ENCODE results near the gene PABPN1. TPM values are rescaled to one million over a fixed set of nuclear protein-coding genes. Genes with fewer than 3 reads are reported as not detected.

PABPN1 gene
- total RNA-seq, 1 donor from 2014 or later, result 134 TPM

DNA sequence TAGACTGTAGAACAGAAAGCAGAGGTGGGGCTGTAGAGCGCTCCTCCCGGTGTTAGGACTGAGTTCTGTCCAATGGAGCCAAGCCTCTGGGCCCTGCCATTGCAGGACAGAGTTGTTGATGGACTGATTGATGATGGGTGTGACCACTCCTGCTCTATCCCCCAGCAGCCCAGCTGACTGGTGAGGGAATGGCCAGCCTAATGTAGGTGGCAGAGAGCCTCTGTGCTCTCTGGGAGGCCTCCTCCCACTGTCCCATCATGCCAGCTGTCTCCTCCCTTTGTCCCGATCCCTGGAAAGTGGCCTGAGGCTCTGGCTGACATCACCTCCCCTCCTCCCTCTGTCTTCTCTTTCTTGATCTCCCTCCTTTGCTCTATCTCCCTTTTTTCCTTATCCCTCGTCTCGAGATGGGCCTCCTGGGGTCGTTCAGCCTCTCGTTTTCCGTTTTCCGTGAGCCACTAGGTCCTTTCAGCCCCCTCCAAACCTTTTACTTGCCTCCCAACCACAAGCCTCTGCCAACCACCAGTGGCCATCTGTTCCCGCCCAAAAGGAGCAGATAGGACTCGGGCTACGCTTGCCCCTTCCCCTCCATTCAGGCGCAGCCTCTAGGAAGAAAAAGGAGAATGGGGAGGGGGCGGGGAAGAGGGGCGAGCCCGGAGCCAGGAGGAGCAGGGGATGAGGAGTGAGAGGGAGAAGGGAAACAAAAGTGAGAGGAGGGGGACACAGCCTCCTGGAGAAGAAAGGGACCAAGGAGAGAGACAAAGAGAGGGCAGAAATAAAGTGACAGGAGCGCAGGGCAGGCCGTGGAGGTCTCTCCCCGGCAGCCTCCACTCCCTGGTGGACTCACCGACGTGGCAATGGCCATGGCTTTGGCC lies 43.1 kb downstream of the PABPN1 start:
- DNase-seq (ENCODE audit: low read depth), result no peak
- Histone ChIP-seq H3K36me3 (ENCODE audit: control insufficient read depth, insufficient read depth, low read length) (peaks cover 8% of the 10 kb centered on the region), H3K4me3 (ENCODE audit: low read depth, low read length) (peak overlapping the region; percentile 52), H3K27me3 (ENCODE audit: control insufficient read depth, insufficient read depth, low read length) (no peaks in the 10 kb centered on the region)
- TF ChIP-seq, protein P1, sequence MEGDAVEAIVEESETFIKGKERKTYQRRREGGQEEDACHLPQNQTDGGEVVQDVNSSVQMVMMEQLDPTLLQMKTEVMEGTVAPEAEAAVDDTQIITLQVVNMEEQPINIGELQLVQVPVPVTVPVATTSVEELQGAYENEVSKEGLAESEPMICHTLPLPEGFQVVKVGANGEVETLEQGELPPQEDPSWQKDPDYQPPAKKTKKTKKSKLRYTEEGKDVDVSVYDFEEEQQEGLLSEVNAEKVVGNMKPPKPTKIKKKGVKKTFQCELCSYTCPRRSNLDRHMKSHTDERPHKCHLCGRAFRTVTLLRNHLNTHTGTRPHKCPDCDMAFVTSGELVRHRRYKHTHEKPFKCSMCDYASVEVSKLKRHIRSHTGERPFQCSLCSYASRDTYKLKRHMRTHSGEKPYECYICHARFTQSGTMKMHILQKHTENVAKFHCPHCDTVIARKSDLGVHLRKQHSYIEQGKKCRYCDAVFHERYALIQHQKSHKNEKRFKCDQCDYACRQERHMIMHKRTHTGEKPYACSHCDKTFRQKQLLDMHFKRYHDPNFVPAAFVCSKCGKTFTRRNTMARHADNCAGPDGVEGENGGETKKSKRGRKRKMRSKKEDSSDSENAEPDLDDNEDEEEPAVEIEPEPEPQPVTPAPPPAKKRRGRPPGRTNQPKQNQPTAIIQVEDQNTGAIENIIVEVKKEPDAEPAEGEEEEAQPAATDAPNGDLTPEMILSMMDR (IDR thresholded peaks at IDR 0.05; ENCODE audit: insufficient read depth, low read length, severe bottlenecking), result no peak
- FAIRE-seq, result no peak

DNA sequence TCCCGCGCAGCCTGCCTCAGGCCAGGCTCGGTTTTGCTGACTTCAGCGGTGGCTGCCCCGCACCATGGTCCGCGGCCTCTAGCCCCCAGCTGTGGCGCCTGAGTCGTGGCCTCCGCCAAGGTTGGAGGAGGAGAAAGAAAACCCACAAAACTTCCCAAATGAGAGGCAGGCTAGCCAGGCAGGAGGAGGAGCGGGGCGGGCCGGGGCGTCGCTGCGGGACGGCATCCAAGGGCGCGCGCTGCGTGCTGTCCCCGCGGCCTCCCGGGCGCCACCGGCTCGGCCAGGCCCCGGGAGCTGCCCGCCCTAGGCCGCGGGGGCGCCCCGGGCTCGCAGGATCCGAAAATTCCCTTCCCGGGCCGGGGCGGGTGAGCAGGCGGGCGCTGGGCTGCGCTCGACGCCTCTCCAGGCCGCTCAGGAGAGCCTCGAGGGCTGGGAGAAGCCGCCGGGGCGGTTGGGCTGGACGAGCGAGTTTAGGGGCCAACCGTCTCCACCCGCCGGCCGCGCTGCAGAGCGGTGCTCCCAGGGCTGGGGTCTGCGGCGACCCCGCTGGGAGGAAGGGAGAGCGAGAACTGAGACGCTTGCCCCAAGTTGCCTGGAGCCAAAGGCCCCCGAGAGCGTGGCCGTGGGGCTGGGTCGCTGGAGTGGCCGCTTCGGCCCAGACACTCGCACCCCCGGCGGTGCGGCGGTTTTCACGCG lies 43.9 kb downstream of the PABPN1 start, which contains the start of gene EFS:
TSS of gene EFS (minus strand) at position 137 of the 696 bp plus-strand sequence. CDS start 147 bp downstream, outside the sequence.
- H3K4me3 ChIP-seq (ENCODE audit: low read depth, low read length), result peak within 1 kb of the TSS; percentile 52
- peak; percentile 18 for DNase-seq (ENCODE audit: low read depth)
- no peaks in the 10 kb centered on the region for H3K27me3 ChIP-seq (ENCODE audit: control insufficient read depth, insufficient read depth, low read length)
- peaks cover 3% of the 10 kb centered on the region for H3K36me3 ChIP-seq (ENCODE audit: control insufficient read depth, insufficient read depth, low read length)
- no peak for FAIRE-seq
- TF ChIP-seq, protein P1 (IDR thresholded peaks at IDR 0.05; ENCODE audit: insufficient read depth, low read length, severe bottlenecking), result no peak

DNA sequence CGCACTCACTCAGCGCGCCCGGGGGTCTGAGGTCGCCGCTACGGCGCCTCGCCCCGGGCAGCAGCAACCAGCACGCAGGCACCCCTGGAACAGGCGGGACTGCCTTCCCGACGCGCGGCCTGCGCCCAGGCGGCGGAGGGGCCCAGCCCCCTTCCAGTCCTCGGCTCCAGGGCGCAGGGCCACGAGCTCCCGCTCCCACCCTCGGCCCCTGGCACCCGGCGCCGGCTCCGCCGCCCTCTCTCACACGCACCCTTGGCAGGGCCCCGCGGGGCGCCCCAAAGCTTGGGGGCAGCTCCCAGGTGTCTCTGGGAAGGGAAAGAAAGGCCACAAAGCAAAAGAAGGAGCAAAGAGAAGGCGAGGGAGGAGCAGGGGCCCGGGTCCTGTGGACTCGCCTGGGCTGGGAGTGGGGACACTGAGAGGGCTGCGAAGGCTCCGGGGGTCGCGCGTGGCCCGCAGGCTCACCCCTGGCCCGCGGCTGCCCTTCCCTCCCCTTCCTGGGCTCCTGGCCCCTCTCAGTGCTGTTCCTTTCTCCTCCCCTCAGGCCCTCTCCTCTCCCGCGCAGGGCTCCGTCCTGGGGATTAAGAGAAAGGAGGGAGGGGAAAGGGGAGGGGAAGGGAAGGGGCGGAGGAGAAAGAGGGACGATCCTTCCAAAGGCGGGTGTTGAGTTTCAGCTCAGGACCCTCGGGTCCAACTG lies 44.6 kb downstream of the PABPN1 start:
- FAIRE-seq, result no peak
- TF ChIP-seq, protein P1 (IDR thresholded peaks at IDR 0.05; ENCODE audit: insufficient read depth, low read length, severe bottlenecking), result no peak
- peak overlapping the region; percentile 52 for H3K4me3 ChIP-seq (ENCODE audit: low read depth, low read length)
- no peaks in the 10 kb centered on the region for H3K36me3 ChIP-seq (ENCODE audit: control insufficient read depth, insufficient read depth, low read length)
- DNase-seq (ENCODE audit: low read depth), result peak; percentile 50
- H3K27me3 ChIP-seq (ENCODE audit: control insufficient read depth, insufficient read depth, low read length), result no peaks in the 10 kb centered on the region

DNA sequence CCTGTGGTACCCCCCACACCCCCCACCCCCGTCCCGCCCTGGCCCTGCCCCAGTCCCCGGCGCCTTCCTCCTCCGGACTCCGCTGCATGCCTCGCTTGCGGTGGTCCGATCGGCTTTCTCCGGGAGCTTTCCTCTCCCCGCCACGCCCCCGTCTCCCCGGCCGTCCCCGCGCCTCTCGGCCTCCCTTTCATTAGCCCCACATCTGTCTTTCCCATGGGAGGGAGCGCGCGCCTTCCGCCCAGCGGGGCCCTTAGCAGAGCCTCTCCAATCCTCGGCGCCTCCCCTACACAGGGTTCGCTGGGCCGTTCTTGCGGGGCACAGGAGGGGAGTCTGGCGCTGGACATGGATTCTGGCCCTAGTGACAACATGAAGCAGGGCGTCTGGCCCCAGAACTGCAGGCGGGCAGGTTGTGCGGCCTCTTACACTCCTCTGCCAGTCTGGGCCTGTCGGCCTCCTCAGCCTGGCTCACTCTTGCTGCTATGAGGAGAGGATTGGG lies 45.2 kb downstream of the PABPN1 start:
- Histone ChIP-seq H3K4me3 (ENCODE audit: low read depth, low read length) (peak overlapping the region; percentile 52), H3K36me3 (ENCODE audit: control insufficient read depth, insufficient read depth, low read length) (no peaks in the 10 kb centered on the region), H3K27me3 (ENCODE audit: control insufficient read depth, insufficient read depth, low read length) (no peaks in the 10 kb centered on the region)
- FAIRE-seq (no peak), DNase-seq (ENCODE audit: low read depth) (peak; percentile 71)
- TF ChIP-seq, protein P1 (IDR thresholded peaks at IDR 0.05; ENCODE audit: insufficient read depth, low read length, severe bottlenecking), result no peak

DNA sequence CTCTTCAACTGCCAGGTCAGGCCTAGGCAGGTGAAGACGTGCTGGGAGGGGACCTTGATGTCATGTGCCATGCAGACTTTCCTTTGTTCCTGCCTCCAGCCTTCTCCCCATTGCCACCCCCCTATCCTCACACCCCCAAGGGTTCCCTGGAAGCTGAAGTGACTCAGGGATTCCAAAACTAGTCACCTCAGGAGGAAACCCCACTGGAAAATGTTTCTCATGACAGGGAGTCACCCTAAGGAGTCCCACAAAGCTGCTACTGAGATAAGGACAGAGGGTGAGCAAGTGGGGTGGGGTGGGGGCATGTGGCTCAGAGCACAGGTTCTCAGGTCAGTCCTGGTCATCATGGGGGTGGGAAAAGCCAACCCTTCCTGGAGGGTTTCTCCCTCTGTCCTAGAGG lies 49.0 kb downstream of the PABPN1 start:
- Histone ChIP-seq H3K36me3 (ENCODE audit: control insufficient read depth, insufficient read depth, low read length) (no peaks in the 10 kb centered on the region), H3K4me3 (ENCODE audit: low read depth, low read length) (no peak overlapping the region), H3K27me3 (ENCODE audit: control insufficient read depth, insufficient read depth, low read length) (no peaks in the 10 kb centered on the region)
- DNase-seq (ENCODE audit: low read depth) (no peak), FAIRE-seq (no peak)
- TF ChIP-seq, protein P1 (IDR thresholded peaks at IDR 0.05; ENCODE audit: insufficient read depth, low read length, severe bottlenecking), result no peak

Measured in bronchial epithelial cell (primary cell).